Thyroid gland (tissue), 4 donors: ENCODE data around the gene FRA10AC1.

Experiments
- POLR2A ChIP-seq, 2 donors: fragments of 450-650 bp; IDR thresholded peaks; one replicate each; pipeline ENCODE4 v1.6.1; 2017; ENCODE audit warnings: antibody characterized with exemption in 2 of 2, mild to moderate bottlenecking in 2 of 2, moderate library complexity in 1 of 2
- TF ChIP-seq, protein P1 (sequence below), 6 experiments: fragments of 200-600 bp in 3 of 6; fragments of 450-650 bp in 3 of 6; sonication (generic) in 3 of 6; IDR thresholded peaks; one replicate each; pipeline ENCODE4 v1.5.1; 2016 to 2019; ENCODE audit warnings: antibody characterized with exemption in 6 of 6, mild to moderate bottlenecking in 2 of 6, inconsistent platforms in 1 of 6, moderate library complexity in 1 of 6

DNA sequence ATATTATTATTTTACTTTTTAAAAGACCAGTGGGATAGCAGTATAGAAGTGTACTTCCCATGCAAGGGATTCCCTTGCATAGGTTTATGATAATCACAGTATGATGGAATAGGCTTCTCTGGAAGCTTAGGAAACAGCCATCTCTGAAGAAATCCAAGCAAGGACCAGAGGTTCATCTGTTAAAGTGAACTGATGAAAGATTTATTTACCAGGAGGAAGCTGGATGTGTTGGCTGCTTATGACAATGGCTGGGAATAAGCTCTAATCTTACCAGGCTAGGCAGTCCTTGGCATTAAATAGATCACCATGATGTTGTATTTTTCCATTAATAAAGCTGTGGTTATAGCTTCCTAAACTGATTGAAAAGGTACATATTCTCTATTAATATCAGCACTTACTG is 32.0 kb downstream of the FRA10AC1 start:
- no peak for TF ChIP-seq POLR2A (IDR thresholded peaks at IDR 0.05)
- TF ChIP-seq, protein P1, sequence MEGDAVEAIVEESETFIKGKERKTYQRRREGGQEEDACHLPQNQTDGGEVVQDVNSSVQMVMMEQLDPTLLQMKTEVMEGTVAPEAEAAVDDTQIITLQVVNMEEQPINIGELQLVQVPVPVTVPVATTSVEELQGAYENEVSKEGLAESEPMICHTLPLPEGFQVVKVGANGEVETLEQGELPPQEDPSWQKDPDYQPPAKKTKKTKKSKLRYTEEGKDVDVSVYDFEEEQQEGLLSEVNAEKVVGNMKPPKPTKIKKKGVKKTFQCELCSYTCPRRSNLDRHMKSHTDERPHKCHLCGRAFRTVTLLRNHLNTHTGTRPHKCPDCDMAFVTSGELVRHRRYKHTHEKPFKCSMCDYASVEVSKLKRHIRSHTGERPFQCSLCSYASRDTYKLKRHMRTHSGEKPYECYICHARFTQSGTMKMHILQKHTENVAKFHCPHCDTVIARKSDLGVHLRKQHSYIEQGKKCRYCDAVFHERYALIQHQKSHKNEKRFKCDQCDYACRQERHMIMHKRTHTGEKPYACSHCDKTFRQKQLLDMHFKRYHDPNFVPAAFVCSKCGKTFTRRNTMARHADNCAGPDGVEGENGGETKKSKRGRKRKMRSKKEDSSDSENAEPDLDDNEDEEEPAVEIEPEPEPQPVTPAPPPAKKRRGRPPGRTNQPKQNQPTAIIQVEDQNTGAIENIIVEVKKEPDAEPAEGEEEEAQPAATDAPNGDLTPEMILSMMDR (IDR thresholded peaks at IDR 0.05) = no peak
